Hepatocyte (in vitro differentiated cells): ENCODE data around the gene NUTM2B.
"Not testable (repeated sequence)": the region's sequence is repeated elsewhere in the genome, so short reads cannot be mapped to it uniquely, and the experiment has no call there.

Source experiments
- EZH2 ChIP-seq: fragments of 200-600 bp; sonication (generic); IDR thresholded peaks from 2 replicates; pipeline ENCODE4 v1.6.1; 2016; ENCODE audit warnings: antibody characterized with exemption, mild to moderate bottlenecking, borderline replicate concordance
- EZH2phosphoT487 ChIP-seq: fragments of 200-600 bp; sonication (generic); IDR thresholded peaks from one replicate; pipeline ENCODE4 v1.6.1; 2018; ENCODE audit warnings: antibody characterized with exemption, mild to moderate bottlenecking, low read depth, moderate library complexity; ENCODE audit not compliant: unreplicated experiment, severe bottlenecking
- TF ChIP-seq, protein P1 (sequence below): fragments of 200-600 bp; sonication (generic); IDR thresholded peaks from 2 replicates; pipeline ENCODE4 v1.5.1; 2016; ENCODE audit warnings: antibody characterized with exemption, mild to moderate bottlenecking; ENCODE audit not compliant: poor library complexity

DNA sequence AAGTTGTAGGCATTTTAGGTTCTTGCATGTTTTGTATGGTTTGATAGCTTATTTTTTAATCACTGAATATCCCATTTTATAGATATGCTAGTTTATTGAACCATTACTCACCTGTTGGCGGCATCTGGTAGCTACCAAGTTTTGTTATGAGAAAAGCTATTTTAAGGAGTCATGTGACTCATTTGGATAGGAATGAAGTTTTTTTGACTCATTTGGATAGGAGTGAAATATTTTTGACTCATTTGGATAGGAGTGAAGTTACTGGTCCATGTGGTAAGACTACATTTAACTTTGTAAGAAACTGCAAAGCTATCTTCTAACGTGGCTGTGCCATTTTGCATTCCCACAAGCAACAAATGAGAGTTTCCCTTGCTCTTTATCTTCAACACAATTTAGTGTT lies 28.1 kb upstream of the NUTM2B start:
- TF ChIP-seq, protein P1, sequence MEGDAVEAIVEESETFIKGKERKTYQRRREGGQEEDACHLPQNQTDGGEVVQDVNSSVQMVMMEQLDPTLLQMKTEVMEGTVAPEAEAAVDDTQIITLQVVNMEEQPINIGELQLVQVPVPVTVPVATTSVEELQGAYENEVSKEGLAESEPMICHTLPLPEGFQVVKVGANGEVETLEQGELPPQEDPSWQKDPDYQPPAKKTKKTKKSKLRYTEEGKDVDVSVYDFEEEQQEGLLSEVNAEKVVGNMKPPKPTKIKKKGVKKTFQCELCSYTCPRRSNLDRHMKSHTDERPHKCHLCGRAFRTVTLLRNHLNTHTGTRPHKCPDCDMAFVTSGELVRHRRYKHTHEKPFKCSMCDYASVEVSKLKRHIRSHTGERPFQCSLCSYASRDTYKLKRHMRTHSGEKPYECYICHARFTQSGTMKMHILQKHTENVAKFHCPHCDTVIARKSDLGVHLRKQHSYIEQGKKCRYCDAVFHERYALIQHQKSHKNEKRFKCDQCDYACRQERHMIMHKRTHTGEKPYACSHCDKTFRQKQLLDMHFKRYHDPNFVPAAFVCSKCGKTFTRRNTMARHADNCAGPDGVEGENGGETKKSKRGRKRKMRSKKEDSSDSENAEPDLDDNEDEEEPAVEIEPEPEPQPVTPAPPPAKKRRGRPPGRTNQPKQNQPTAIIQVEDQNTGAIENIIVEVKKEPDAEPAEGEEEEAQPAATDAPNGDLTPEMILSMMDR = not testable (repeated sequence)
- not testable (repeated sequence) for TF ChIP-seq EZH2, EZH2phosphoT487
